ENCODE data around the gene COX8A. TPM values are rescaled to one million over a fixed set of nuclear protein-coding genes. Genes with fewer than 3 reads are reported as not detected.
"Not testable (repeated sequence)": the region's sequence is repeated elsewhere in the genome, so short reads cannot be mapped to it uniquely, and the experiment has no call there.

COX8A gene
- total RNA-seq, 1 experiment from 2014 or later = 461 TPM

DNA sequence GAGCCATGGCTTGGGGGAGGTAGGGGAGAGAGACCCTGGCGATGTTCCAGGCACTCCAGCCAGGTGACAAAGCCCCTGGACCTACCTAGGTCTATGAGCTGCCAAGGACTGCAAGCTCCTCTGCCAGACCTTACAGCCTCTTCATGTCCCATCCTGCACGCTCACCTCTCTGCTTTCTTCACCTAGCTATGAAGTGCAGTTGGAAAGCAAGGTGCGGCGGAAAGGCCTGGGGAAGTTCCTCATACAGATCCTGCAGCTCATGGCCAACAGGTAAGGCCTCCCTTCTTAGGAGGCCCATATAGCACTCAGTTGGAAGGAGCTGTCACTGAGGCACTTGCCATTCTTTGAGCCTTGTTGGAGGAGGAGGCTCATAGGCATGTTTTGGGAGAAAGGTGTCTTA is 21.9 kb upstream of the COX8A start:
- DNase-seq (ENCODE audit: unreplicated experiment) = no peak
- H3K4me1 Mint-ChIP-seq (ENCODE audit: insufficient read depth, unreplicated experiment) = no peaks in the 10 kb centered on the region
- H3K4me3 Mint-ChIP-seq (ENCODE audit: unreplicated experiment) = no peak overlapping the region
- CTCF ChIA-PET = interaction anchor here (3.2 kb wide), 1 partner anchor 115 kb away, joined by 29 read pairs; the partner anchor contains the start of gene MARK2
- no peak for TF ChIP-seq CTCF (IDR thresholded peaks at IDR 0.05; ENCODE audit: unreplicated experiment)
- H3K36me3 Mint-ChIP-seq (ENCODE audit: insufficient read depth, unreplicated experiment) = peaks cover 68% of the 10 kb centered on the region
- no TSS peak for BruUV-seq (replicated peaks)
- no peaks in the 10 kb centered on the region for H3K27me3 Mint-ChIP-seq (ENCODE audit: insufficient read depth, unreplicated experiment)
- intact Hi-C loops (cut with micrococcal nuclease) = no loop called here
- no peak overlapping the region for H3K27ac Mint-ChIP-seq (ENCODE audit: low read depth, unreplicated experiment)
- POLR2A ChIA-PET = no interaction called here
- H3K9me3 Mint-ChIP-seq (ENCODE audit: unreplicated experiment) = no peaks in the 10 kb centered on the region

DNA sequence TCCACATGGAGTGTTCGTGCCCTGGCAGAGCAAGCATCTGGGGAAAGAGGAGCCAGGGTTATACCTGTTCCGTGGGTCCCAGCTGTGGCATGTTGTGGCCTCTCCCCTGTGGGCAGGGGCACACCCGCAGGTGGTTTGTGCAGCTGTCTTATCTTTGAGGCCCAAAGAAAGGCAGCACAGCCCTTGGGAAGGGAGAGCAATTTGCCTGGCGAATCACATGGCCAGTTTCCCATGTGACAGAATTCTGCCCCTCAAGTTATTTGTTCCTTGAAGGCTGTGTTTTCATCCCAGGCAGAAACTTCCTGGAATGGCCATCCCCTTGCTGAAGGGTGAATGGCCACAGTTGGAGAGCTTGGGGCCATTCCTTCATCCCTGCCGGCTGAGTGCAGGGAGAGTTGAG is 16.4 kb upstream of the COX8A start:
- Mint-ChIP-seq H3K4me1 (ENCODE audit: insufficient read depth, unreplicated experiment) (peaks cover 5% of the 10 kb centered on the region), H3K9me3 (ENCODE audit: unreplicated experiment) (no peaks in the 10 kb centered on the region), H3K36me3 (ENCODE audit: insufficient read depth, unreplicated experiment) (peaks cover 31% of the 10 kb centered on the region), H3K4me3 (ENCODE audit: unreplicated experiment) (no peak overlapping the region), H3K27me3 (ENCODE audit: insufficient read depth, unreplicated experiment) (no peaks in the 10 kb centered on the region), H3K27ac (ENCODE audit: low read depth, unreplicated experiment) (no peak overlapping the region)
- BruUV-seq (replicated peaks) = no TSS peak
- intact Hi-C loops (cut with micrococcal nuclease) = no loop called here
- no peak for DNase-seq (ENCODE audit: unreplicated experiment)
- ChIA-PET POLR2A (interaction anchor here (2.2 kb wide), 1 partner anchor 16 kb away, joined by 11 read pairs; the partner anchor contains the start of gene COX8A), CTCF (interaction anchor here (0.6 to 2.7 kb wide), 6 partner anchors 10 to 897 kb away, joined by 3 to 14 read pairs (median 4); no protein-coding TSS in a partner anchor)
- no peak for TF ChIP-seq CTCF (IDR thresholded peaks at IDR 0.05; ENCODE audit: unreplicated experiment)

- CTCF ChIA-PET = interaction anchor here (0.6 to 1.7 kb wide), 10 partner anchors 16 to 337 kb away, joined by 3 to 7 read pairs (median 3); no protein-coding TSS in a partner anchor
- intact Hi-C loops (cut with micrococcal nuclease) = no loop called here
- TF ChIP-seq CTCF (IDR thresholded peaks at IDR 0.05; ENCODE audit: unreplicated experiment) = no peak
Measured at GRCh38 chr11:63961608-63962412, 12.6 kb upstream of the COX8A start.

GRCh38 chr11:63963895-63964294 is 10.5 kb upstream of the COX8A start:
- H3K27me3 Mint-ChIP-seq (ENCODE audit: insufficient read depth, unreplicated experiment); H3K27ac Mint-ChIP-seq (ENCODE audit: low read depth, unreplicated experiment); CTCF ChIA-PET; DNase-seq (ENCODE audit: unreplicated experiment); H3K36me3 Mint-ChIP-seq (ENCODE audit: insufficient read depth, unreplicated experiment); H3K9me3 Mint-ChIP-seq (ENCODE audit: unreplicated experiment); BruUV-seq (replicated peaks); POLR2A ChIA-PET; H3K4me3 Mint-ChIP-seq (ENCODE audit: unreplicated experiment); intact Hi-C loops (cut with micrococcal nuclease); H3K4me1 Mint-ChIP-seq (ENCODE audit: insufficient read depth, unreplicated experiment): not testable (repeated sequence)

More at GRCh38 chr11:63961608-63962412, 12.6 kb upstream of the COX8A start:
- POLR2A ChIA-PET = interaction anchor here (0.6 to 1.3 kb wide), 3 partner anchors 11 to 117 kb away, joined by 3 to 5 read pairs (median 4); partner anchors contain the start of gene COX8A
- peaks cover 5% of the 10 kb centered on the region for H3K4me1 Mint-ChIP-seq (ENCODE audit: insufficient read depth, unreplicated experiment)
- DNase-seq (ENCODE audit: unreplicated experiment) = no peak
- H3K36me3 Mint-ChIP-seq (ENCODE audit: insufficient read depth, unreplicated experiment) = peaks cover under 1% of the 10 kb centered on the region
- H3K9me3 Mint-ChIP-seq (ENCODE audit: unreplicated experiment) = no peaks in the 10 kb centered on the region
- H3K27ac Mint-ChIP-seq (ENCODE audit: low read depth, unreplicated experiment) = no peak overlapping the region
- no peaks in the 10 kb centered on the region for H3K27me3 Mint-ChIP-seq (ENCODE audit: insufficient read depth, unreplicated experiment)
- H3K4me3 Mint-ChIP-seq (ENCODE audit: unreplicated experiment) = no peak overlapping the region
- no TSS peak for BruUV-seq (replicated peaks)
